ENCODE results near the gene CEP112. TPM values are rescaled to one million over a fixed set of nuclear protein-coding genes. Genes with fewer than 3 reads are reported as not detected.

The CEP112 gene
- total and polyA plus RNA-seq, 2 of the 8 experiments (the other 6 are each of a cell fraction or from before 2014, with no cell fraction given): 0.62 to 3.1 TPM

GRCh38 chr17:66089764-66090163 is 102.2 kb downstream of the CEP112 start:
- no peak overlapping the region for H3K4me2 ChIP-seq (ENCODE audit: insufficient read depth in 1 of 2, low read depth in 2 of 2, low read length in 2 of 2)
- H3K79me2 ChIP-seq (ENCODE audit: control insufficient read depth in 1 of 2, insufficient read depth in 2 of 2, low read length in 2 of 2): no peaks in the 10 kb centered on the region
- no peak overlapping the region for H2BK20ac ChIP-seq (ENCODE audit: low read length)
- no peak for FAIRE-seq
- no peak overlapping the region for H2BK5ac ChIP-seq (ENCODE audit: low read depth, low read length)
- H3K79me1 ChIP-seq (ENCODE audit: low read depth, low read length): no peaks in the 10 kb centered on the region
- ChIA-PET CTCF (ENCODE audit: partially characterized antibody) (no interaction called here), POLR2A (ENCODE audit: partially characterized antibody) (no interaction called here)
- H3K9me3 ChIP-seq (ENCODE audit: insufficient read depth in 2 of 2, low read depth in 1 of 2, low read length in 1 of 2): no peaks in the 10 kb centered on the region
- no peaks in the 10 kb centered on the region for H3K27me3 ChIP-seq (replicated peaks in 1 of 4; ENCODE audit: control insufficient read depth in 3 of 4, extremely low read depth in 1 of 4, insufficient read depth in 3 of 4, low read length in 3 of 4)
- no peak overlapping the region for H3K4ac ChIP-seq (replicated peaks; ENCODE audit: insufficient read length, low read depth, low read length)
- H3K4me1 ChIP-seq (replicated peaks in 1 of 4; ENCODE audit: control insufficient read depth in 3 of 4, insufficient read depth in 4 of 4, low read length in 3 of 4): no peaks in the 10 kb centered on the region
- H3K23ac ChIP-seq (ENCODE audit: insufficient read length): no peak overlapping the region
- H3K56ac ChIP-seq (replicated peaks; ENCODE audit: insufficient read length, low read depth, low read length): no peak overlapping the region
- no peak overlapping the region for H2BK12ac ChIP-seq (ENCODE audit: low read depth, low read length)
- DNase-seq (ENCODE audit: low read depth in 1 of 2, low spot score in 2 of 2): no peak
- no peak overlapping the region for H2BK120ac ChIP-seq (replicated peaks; ENCODE audit: low read depth, low read length)
- no peak overlapping the region for H4K91ac ChIP-seq (replicated peaks; ENCODE audit: insufficient read length, low read length)
- H3K18ac ChIP-seq (ENCODE audit: extremely low read depth, low read length): no peak overlapping the region
- no peak overlapping the region for H3K27ac ChIP-seq (ENCODE audit: low read depth, low read length)
- H2AK5ac ChIP-seq (ENCODE audit: low read depth, low read length): no peak overlapping the region
- no peaks in the 10 kb centered on the region for H3K36me3 ChIP-seq (ENCODE audit: control insufficient read depth in 2 of 4, insufficient read depth in 4 of 4, low read length in 3 of 4)
- H4K20me1 ChIP-seq (replicated peaks in 1 of 2; ENCODE audit: control insufficient read depth in 1 of 2, insufficient read depth in 2 of 2, low read length in 2 of 2): no peaks in the 10 kb centered on the region
- H3K4me3 ChIP-seq (ENCODE audit: extremely low read depth in 1 of 4, insufficient read depth in 2 of 4, low read depth in 3 of 4, low read length in 4 of 4): no peak overlapping the region
- H2BK15ac ChIP-seq (ENCODE audit: low read length): no peak overlapping the region
- no peak overlapping the region for H2AFZ ChIP-seq (ENCODE audit: low read length)
- WGBS, 2 experiments (ENCODE audit: extremely low coverage in 1 of 2, insufficient coverage in 1 of 2, insufficient read length in 1 of 2, insufficient replicate concordance in 2 of 2, low coverage in 1 of 2, low lambda C conversion rate in 2 of 2, missing lambda C conversion rate in 1 of 2): 85% methylated on average over 1 of the region's 1 CpG; no CpG with 5 or more reads in 1 of the 2 experiments
- no peak overlapping the region for H4K8ac ChIP-seq (ENCODE audit: extremely low read depth, insufficient read depth, low read length)
- no peak overlapping the region for H4K5ac ChIP-seq (ENCODE audit: insufficient read length, low read depth, low read length)
- H3K14ac ChIP-seq (ENCODE audit: insufficient read length): no peak overlapping the region
- no peak overlapping the region for H3K9ac ChIP-seq (replicated peaks in 1 of 4; ENCODE audit: extremely low read depth in 1 of 4, low read depth in 3 of 4, low read length in 3 of 4)
- H3K23me2 ChIP-seq (ENCODE audit: low read depth, low read length): no peaks in the 10 kb centered on the region; the same call in 1 of the 2 replicates
- TF ChIP-seq SP1 (IDR thresholded peaks at IDR 0.05; ENCODE audit: low read depth, low read length): no peak
- TF ChIP-seq, protein P1, sequence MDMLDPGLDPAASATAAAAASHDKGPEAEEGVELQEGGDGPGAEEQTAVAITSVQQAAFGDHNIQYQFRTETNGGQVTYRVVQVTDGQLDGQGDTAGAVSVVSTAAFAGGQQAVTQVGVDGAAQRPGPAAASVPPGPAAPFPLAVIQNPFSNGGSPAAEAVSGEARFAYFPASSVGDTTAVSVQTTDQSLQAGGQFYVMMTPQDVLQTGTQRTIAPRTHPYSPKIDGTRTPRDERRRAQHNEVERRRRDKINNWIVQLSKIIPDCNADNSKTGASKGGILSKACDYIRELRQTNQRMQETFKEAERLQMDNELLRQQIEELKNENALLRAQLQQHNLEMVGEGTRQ (IDR thresholded peaks at IDR 0.05; ENCODE audit: low read length): no peak
- TF ChIP-seq ASH2L (IDR thresholded peaks at IDR 0.05; ENCODE audit: low read length): no peak
- no peak for TF ChIP-seq RXRA (IDR thresholded peaks at IDR 0.05; ENCODE audit: insufficient read depth, low read depth, low read length)
- TF ChIP-seq E2F6 (IDR thresholded peaks at IDR 0.05): no peak
- no peak for TF ChIP-seq SIN3A (conservative IDR thresholded peaks at IDR 0.05 in 1 of 2, IDR thresholded peaks at IDR 0.05 in 1 of 2; ENCODE audit: low read depth in 1 of 2, low read length in 2 of 2)

Data from H1 (cell line).